ENCODE measurements around the gene ZNF207.
"Not testable (repeated sequence)": the region's sequence is repeated elsewhere in the genome, so short reads cannot be mapped to it uniquely, and the experiment has no call there.

ZNF207 gene

DNA sequence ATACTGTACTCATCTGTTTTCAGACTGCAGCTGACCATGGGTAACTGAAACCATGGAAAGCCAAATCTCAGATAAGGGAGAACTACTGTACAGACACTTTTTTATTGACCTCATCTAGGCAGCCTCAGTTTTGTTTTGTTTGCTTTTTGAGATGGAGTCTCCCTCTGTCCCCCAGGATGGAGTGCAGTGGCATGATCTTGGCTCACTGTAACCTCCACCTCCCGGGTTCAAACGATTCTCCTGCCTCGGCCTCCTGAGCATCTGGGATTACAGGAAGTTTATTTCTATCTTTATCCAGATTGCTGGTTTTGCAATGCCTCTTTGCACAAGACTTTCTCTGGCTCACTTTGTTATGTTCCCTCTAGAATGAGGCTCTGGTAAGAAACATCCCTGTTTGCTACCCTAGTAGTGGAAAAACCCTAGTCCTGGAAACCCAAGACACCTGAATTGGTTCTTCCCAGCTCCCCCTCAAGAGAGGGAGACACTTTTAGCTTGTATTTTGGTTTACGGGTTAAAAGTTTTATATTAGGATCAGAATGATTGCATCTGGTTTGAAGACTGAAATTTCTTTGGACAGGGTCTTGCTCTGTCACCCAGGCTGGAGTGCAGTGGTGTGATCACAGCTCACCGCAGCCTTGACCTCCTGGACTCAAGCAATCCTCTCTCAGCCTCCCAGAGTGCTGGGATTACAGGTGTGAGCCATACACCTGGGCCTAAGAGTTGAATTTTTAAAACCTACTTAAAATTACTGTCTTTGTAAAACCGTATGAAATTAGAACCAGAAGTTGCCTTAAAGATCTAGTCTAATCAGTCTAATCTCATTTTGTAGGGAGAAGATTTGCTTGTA lies 38.9 kb downstream of the ZNF207 start:
- no peak for DNase-seq

DNA sequence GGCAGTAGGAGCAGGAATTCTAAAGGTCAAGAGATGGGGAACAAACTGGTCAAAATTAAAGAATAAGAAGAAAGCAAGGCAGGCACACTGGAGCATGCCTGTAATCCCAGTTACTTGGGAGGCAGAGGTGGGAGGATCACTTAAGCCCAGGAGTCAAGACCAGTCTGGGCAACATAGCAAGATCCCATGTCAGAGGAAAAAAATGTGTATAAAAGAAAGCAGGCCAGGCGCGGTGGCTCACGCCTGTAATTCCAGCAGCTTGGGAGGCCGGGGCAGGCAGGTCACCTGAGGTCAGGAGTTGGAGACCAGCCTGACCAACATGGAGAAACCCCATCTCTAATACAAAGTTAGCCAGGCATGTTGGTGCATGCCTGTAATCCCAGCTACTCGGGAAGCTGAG lies 43.9 kb downstream of the ZNF207 start:
- DNase-seq: no peak

GRCh38 chr17:32396343-32396742 lies 46.4 kb downstream of the ZNF207 start:
- DNase-seq: no peak

GRCh38 chr17:32398946-32399345 lies 49.0 kb downstream of the ZNF207 start:
- DNase-seq: no peak

DNA sequence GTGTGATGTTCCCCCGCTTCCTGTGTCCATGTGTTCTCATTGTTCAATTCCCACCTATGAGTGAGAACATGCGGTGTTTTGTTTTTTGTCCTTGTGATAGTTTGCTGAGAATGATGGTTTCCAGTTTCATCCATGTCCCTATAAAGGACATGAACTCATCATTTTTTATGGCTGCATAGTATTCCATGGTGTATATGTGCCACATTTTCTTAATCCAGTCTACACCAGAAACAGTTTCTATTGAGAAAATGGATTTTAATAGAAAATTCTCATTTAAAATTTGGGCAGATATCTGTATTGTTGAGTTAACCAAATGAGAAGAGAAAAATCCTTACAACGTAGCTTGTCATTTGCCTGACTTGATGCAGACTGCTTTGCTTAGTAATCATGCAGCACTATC lies 60.1 kb downstream of the ZNF207 start:
- not testable (repeated sequence) for DNase-seq

GRCh38 chr17:32426894-32427293 lies 76.9 kb downstream of the ZNF207 start:
- no peak for DNase-seq

DNA sequence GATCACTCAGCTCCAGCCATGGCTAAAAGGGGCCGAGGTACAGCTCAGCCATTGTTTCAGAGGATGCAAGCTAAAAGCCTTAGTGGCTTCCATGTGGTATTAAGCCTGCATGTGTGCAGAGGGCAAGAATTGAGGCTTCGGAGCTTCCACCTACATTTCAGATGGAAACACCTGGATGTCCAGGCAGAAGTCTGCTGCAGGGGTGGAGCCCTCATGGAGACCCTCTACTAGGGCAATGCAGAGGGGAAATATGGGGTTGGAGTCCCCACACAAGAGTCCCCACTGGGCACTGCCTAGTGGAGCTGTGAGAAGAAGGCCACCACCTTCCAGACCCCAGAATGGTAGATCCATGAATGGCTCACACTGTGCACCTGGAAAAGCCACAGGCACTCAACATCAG lies 79.6 kb downstream of the ZNF207 start:
- DNase-seq: no peak
